Hematopoietic multipotent progenitor cell treated with erythropoietin and hydrocortisone succinate and interleukin-3 and kit ligand, for 6 days (in vitro differentiated cells): ENCODE results near the gene PWWP2B.

ENCODE experiments used
- DNase-seq: peaks from one replicate; pipeline ENCODE4 v3.0.0-alpha.2; 2015

PWWP2B gene

GRCh38 chr10:132397036-132397541, at the start of gene PWWP2B:
PWWP2B (plus strand) TSS chr10:132397200; CDS start chr10:132397227, 27 bp downstream.
- DNase-seq, result peak; percentile 42

GRCh38 chr10:132347211-132347930, 49.6 kb upstream of the PWWP2B start:
- DNase-seq, result no peak

GRCh38 chr10:132347931-132348267, 49.1 kb upstream of the PWWP2B start:
- DNase-seq, result no peak

GRCh38 chr10:132349766-132350165, 47.2 kb upstream of the PWWP2B start:
- DNase-seq, result no peak

GRCh38 chr10:132350391-132350790, 46.6 kb upstream of the PWWP2B start:
- DNase-seq, result no peak

GRCh38 chr10:132350946-132351345, 46.1 kb upstream of the PWWP2B start:
- no peak for DNase-seq

- no peak for DNase-seq
Measured at GRCh38 chr10:132351611-132352010, 45.4 kb upstream of the PWWP2B start.

- DNase-seq, result peak; percentile 80
Measured at GRCh38 chr10:132352462-132353308, 44.3 kb upstream of the PWWP2B start.

GRCh38 chr10:132353456-132354355, 43.3 kb upstream of the PWWP2B start:
- no peak for DNase-seq

GRCh38 chr10:132354356-132355094, 42.5 kb upstream of the PWWP2B start:
- DNase-seq, result no peak

- DNase-seq, result no peak
Measured at GRCh38 chr10:132355297-132355696, 41.7 kb upstream of the PWWP2B start.

- no peak for DNase-seq
Measured at GRCh38 chr10:132355754-132356153, 41.2 kb upstream of the PWWP2B start.

- no peak for DNase-seq
Measured at GRCh38 chr10:132356621-132357195, 40.3 kb upstream of the PWWP2B start.

GRCh38 chr10:132357286-132358058, 39.5 kb upstream of the PWWP2B start:
- no peak for DNase-seq

GRCh38 chr10:132359305-132360040, 37.5 kb upstream of the PWWP2B start:
- no peak for DNase-seq

- peak; percentile 70 for DNase-seq
Measured at GRCh38 chr10:132360766-132361447, 36.1 kb upstream of the PWWP2B start.

GRCh38 chr10:132361581-132362101, 35.4 kb upstream of the PWWP2B start:
- no peak for DNase-seq

GRCh38 chr10:132362151-132362611, 34.8 kb upstream of the PWWP2B start:
- no peak for DNase-seq

- DNase-seq, result no peak
Measured at GRCh38 chr10:132363376-132363775, 33.6 kb upstream of the PWWP2B start.
